T-helper 9 cell (primary cell): ENCODE measurements around the gene SLC2A9.

Experiments
- DNase-seq: peaks from one replicate; pipeline ENCODE4 v3.0.0-alpha.2; 2020

SLC2A9 gene

DNA sequence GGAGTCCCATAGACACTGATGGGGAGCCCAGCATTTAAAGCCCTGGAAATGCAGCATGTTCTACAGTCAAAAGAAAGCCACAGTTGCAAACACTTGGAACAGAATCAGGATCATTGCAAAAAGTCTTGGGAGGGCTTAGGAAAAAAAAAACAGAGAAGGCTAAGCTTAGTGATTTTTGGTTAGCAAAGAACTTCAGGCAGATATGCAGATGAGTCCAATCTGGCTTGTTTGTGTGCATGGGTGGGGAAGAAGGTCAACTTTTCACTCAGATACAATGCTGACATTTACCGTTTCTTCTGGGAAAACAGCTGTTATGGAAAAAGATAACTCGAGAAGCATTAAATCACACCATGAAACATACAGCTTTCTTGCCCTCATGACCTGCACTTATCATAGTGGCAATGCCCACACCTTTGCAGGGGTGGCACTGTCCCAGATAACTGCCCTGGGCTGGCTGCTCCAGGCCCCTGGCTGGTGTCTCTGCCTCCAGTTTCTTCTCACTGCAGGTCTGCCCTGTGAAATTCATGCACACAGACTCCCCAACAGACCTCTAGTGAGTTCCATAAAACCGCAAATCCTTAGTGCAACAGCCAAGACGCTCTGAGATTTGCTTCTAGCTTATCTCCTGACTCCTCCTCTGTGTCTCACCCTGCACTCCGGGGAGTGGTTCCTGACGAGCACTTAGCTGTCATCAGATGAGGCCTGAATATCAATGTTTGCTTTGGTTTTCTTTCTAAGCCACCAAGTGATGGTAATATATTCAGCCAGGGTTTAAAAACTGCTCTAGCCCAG, 140.7 kb downstream of the SLC2A9 start:
- DNase-seq = no peak

DNA sequence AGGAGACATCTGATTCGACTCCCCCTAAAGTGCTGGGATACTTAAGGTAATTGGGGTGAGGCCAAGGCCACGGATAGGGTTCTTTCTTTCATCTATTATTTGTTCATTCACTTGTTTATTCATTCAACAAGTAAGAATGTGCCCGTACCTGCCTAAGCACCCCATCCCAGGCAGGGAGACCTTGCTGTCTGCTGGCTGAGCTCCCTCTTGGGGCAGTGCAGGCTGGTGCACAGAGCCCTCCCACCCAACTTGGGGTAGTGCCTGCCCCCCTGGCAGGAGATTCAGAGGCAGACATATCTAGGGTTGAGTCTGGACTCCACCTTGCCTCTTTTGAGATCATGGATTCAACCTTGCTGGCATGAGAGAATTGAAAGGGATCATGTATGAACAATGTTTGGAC, 144.2 kb downstream of the SLC2A9 start:
- DNase-seq = no peak

DNA sequence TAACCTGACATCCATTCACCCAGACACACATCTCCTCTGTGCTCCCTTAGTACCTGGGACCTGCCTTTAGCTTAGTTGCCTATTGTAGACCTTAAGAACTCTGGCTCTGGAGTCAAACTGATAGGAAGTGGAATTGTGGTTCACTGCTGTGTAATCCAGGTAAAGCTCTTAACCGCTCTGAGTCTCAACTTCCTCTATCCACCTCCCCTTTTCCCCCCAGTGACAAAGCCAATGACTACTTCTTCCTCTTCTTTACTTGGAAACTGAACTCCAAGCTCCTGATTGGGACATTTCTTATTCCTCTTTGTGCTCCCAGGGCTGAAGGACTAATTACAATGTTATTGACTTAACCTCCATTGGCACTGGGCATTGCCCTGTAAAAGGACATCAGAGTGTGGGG, 145.8 kb downstream of the SLC2A9 start:
- no peak for DNase-seq

DNA sequence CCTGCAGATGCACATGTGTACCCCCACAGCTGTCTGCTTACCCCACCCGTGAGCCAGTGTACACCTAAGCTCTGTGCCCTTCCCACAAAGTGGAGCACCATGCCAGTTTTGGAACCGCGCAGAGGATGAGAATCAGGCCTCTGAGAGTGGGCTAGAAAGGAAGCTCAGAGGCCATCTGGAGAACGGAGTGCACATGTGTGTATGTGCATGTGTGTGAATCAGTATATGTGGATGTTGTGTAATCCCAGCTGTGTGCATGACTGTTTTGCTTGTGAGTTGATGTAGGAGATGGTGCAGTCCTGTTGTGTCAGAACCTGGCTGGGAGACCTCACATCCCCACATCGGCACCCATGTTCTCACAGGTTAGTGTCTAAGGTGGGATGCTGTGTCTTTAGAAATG, 146.9 kb downstream of the SLC2A9 start:
- DNase-seq = no peak

DNA sequence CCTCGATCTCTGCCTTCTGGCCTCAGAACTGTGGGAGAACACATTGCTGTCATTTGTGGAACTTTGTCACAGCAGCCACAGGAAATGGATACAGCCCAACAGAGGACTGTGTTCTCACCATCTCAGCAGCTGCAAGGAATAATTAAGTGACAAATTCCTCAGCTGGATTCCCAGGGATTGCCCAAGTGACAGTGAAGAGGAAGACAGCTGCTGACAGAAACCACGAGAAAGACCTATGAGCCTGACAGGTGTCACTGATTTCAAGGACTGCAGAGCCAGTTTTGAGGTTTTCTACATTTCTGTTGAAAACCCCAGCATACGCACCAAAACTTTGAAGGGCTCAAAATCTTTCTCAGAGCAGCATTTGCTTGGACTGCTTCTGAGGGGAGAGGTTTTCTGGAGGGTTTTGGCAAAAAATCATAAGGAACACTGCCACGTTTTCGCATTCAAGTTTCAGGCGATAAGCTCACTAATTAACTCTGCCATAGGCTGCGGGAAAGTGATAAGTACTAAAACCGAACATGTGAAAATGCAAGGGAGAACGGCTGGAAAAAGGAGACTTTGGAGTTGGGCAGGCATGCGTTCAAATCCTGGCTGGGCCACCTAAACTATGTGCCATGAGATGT, 151.0 kb downstream of the SLC2A9 start:
- DNase-seq = no peak

DNA sequence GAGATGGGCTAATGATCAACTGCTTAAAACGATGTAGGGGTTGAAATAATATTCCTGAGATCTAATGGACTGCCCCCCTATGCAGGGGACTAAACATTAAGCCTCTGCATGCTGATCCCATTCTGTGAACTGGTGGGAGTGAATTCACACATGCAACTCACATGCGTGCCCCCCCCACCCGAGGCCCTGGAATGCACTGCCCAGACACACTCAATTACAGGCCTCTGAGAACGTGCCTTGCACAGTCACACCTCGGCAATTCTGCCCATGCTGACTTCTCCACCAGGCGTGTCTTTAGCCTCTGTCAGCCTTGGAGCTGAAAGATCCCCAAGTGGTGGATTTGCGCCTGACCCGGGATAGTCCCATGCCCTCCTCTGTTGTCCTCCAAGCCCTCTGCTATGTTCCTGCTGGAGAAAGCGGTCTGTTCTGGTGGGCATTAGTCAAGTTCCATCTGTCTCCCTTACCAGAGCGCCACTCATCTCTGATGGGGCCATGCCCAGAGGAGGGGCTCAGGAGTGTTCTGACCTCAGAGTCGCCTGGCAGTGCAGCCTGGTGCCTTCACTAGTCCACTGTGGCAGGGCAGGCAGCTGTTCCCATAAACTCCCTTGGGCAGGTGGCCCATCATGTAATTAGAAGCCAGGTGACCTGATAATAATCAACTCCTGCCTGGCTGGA, 153.4 kb downstream of the SLC2A9 start:
- DNase-seq = no peak

DNA sequence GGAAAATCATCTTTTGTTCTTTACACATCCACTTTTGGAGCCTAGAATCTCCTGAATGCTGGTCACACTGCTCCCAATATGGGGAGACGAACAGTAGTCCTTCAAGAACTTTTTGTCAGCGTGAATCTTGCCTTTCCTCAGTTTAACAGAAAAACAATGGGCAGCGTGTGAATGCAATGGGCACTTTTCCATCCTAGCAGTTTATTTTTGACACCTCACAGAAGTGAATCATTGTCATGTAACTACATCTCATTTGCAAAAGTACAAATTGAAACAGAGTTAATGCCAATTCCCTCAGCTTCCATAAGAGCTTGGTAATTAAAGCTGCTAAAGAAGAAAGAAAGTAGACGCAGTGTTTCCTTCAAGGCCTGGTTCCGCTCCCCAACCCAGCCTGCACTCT, 154.4 kb downstream of the SLC2A9 start:
- no peak for DNase-seq

DNA sequence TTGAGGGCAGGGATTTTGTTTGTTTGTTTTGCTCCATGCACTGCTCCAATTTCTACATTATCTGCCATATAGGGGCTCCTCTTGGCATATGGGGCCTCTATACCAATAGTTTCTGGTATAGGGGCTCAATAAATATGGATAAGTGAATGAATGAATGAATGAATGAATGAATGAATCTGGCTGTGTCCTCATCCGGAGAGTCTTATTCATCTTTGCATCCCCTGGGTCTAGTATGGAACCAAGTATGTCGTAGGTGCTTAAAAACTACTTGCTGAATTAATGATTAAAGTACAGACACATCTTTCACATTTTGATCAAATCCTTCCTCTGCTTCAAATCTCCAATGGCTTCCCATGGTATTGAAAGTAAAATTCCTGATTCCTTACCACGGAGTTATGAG, 159.7 kb downstream of the SLC2A9 start:
- DNase-seq = no peak

DNA sequence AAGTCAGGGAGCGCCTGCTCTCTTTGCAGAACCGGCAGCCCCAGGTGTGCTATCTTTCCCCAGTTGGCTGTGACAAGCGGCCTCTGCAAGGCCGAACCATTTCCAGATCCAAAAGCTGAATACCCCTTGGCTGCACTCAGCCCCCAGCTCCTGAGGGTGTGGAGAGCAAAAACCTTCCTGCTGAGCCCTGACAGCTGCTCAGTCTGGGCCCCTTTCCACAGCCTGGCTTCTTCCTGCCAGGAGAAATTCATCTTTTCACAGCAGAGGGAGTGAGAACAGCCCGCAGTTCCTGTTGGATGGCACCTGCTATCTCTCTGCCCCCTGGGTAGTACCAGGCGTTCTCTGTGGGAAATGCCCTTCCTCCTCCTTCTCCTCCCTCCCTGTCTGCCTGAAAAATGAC, 161.5 kb downstream of the SLC2A9 start:
- no peak for DNase-seq

DNA sequence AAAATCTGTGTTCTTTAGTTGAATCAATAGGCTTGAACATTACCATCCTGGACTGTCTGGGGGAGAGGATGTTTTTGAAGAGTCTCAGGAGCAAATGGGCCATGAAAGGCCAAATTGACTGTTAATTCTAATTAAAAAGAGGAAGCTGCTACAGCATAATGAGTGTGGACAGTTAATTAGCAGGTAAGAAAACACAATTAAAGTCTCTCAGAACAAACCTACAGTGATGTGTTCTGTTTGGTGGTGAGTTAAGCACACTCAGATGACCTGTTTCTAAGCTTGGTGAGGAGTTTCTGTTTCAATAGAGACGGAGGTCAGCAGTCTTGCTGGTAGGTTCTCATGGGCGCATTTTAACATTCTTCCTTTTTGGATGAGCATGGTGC, 171.8 kb downstream of the SLC2A9 start:
- no peak for DNase-seq

DNA sequence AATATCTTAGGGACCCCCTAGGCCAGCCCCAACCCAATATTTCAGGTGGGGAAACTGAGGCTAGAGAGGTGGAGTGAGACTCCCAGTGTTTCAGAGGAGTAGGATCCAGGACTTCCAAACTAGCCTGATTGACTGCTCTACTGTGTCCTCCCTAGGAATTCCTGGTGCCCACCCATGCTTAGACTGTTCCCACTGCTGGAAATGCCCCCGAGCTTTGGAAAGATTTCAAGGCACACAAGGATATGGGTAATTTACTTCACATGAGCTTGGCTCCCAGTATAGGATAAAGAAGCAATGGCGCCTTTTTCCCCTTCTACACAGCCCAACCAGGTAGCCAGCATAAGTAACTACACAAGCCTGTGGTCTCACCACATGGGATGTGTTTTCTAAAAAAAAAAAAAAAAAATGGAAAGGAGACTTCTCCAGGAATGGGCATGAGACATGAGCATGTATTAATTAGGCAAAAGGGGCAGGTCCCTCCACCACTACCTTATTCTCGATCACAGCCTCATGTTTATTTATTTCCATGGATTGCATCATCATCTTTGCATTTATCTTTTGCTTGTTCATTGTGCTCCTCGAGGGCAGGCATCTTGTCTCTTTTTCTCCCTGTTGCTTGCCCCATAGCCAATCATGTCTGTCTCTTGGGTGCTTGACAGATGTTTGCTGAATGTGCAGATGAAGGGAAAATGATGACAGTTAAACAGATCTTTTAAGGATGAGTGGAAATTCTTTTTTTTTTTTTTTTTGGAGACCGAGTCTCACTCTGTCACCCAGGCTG, 173.1 kb downstream of the SLC2A9 start:
- no peak for DNase-seq

DNA sequence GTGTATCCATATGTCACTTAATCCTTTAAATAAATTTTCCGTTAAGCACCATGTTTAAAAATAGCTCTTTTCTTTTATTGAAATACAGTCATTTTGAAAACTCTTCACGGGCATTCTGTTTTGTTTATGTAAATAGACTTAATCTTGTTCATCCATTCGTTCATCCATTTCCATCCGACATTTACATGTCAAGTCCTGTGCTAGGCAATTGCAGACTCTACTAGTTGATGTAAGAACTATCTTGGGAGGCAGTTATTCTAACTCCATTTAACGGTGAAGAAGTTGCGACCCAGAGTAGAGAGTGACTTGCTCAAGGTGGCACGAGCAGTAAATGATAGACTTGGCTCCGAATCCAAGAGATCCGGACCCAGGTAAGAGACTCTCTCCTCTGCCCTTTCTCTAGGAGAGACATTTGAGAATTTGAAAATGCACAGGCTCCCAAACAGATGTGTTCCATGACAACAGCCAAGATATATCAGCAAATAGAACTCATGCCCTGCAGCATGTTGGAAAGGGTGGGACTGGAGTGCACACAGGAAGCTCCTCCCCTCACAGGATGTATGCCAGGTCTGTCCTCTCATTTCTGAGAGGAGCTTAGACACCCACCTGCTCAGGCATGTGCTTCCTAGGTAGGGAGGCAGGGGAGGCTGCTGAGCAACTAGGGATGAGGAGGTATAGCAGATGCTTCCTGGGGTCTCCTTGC, 175.4 kb downstream of the SLC2A9 start:
- DNase-seq = no peak

DNA sequence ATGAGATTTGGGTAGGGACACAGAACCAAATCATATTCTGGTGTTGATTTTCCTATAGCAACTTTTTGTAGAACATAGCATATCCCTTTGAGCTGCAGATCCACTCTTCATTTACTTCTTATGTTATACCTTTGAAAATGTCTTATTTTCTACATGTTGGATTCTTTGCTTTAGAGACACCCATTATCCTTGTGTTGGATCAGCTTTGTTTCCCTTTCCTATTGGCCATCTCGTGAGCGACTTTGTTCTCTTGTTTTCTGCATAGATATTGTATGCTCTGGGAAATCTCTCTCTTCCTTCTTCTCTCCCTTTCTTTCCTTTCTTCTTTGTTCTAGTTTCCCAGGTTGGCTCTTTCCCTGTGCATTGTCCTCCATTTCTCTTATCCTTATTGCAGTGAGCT, 180.2 kb downstream of the SLC2A9 start:
- DNase-seq = no peak

DNA sequence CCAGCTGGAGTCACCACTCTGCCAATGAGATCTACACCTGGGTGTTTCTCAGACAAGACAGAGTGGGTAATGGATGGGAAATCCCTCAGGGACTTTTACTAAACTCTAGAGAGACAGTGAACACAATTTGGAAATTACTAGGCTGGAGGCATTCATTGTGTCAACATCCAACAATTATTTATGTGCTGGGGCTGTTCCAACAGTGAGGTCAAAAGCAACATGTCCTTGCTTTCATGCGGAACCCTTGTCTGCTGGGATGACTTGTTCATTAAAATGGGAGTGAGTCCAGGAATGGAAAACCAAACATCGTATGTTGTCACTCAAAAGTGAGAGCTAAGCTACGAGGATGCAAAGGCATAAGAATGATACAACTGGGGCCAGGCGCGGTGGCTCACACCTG, 185.9 kb downstream of the SLC2A9 start:
- no peak for DNase-seq

DNA sequence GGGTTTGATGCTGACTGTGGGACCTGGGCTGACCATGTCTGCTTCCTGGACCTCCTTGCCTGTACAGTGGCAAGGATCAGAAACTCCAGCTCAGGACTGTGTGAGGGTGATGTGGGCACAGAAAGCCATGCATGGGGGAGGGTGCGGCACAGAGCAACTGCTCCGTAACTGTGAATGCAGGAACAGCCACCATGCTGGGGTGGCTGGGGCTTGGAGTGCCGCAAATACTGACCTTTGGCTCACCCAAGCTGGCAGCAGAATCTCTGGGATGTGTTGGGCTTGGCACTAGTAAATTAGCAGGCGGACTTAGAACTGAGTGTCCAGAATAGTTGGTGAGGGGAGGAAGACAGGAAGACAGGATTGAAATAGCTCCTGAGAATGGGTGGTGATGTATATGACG, 187.9 kb downstream of the SLC2A9 start:
- no peak for DNase-seq

DNA sequence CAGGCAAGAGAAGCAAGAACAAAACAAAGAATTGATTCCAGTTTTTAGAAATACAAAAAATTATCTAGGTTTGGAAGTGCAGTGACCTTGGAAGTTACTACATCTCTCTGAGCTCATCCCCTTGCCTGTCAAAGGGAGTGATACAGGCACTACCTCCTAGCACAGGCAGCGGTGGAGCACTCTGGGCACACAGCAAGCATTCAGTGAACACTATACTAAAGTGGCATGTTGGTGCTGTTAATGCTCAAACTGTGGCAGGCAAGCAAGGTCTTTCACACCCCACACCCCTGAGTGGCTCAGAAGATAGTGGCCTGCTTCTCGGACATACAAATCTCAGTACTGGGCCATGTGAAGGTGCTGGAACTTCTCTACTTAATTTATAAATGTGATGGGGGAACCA, 188.7 kb downstream of the SLC2A9 start:
- DNase-seq = no peak

DNA sequence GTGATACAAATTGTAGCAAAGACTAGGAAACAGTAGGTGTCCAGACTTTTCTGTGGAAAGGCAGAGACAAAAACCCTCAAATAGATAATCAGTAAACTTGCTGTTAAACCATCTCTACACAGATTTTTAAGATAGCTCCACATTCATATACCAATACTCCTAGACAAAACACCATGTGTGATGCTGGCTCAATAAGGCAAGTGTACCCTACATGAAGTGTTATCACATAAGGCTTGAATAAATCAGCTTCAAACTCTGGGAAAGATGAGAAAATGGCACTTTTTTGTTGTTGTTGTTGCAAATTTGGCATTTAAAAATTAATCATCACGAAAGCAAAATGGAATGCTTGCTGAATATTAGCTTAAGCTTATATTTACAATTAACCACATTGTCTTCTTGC, 194.7 kb downstream of the SLC2A9 start:
- no peak for DNase-seq

DNA sequence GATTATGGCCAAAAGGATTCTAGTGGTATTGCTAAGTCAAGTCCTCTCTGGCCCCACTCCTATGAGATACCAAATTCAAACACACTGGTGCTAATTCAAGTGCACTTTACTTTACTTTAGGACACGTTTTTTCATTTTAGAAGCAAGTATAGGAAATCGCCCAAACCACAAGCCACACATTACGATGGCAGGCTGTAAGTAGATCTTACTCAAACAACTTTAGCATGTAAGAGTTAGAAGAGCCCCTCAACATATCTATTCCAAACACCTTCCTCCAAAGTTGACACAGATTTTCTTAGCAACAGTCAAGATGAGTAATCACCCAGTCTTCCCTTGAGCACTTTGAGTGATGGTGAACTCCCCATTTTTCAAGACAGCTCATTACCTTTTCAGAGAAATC, 196.2 kb downstream of the SLC2A9 start:
- DNase-seq = no peak

DNA sequence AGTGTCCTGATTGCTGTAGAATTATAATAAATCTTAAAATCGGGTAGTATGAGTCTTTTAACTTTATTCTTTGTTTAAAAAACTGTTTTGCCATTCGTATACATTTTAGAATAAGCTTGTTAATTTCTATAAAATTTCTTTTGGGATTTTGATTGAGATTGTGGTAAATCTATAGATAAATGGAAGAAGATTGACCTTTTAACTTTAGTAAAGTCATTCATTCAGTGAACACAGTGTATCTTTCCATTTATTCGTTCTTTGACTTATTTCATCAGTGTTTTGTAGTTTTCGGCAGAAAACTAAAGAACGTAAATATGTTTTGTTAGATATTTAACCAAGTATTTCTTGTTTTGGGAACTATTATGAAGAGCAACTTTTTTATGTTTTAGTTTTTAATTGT, 201.0 kb downstream of the SLC2A9 start:
- DNase-seq = no peak

DNA sequence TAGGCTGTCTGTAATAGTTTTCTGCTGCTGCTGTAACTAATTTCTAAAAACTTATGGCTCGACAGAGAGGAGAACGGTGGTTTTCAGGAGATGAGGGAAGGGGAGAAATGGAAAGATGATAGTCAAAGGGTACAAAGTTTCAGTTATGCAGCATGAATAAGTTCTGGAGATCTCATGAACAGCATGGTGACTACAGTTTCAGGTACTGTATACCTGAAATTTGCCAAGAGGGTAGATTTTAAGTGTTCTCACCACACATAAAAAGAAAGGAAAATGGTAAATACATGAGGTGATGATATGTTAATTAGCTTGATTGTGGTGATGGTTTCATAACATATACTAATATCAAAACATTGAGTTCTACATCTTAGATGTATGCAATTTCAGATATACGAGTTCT, 205.0 kb downstream of the SLC2A9 start:
- no peak for DNase-seq

DNA sequence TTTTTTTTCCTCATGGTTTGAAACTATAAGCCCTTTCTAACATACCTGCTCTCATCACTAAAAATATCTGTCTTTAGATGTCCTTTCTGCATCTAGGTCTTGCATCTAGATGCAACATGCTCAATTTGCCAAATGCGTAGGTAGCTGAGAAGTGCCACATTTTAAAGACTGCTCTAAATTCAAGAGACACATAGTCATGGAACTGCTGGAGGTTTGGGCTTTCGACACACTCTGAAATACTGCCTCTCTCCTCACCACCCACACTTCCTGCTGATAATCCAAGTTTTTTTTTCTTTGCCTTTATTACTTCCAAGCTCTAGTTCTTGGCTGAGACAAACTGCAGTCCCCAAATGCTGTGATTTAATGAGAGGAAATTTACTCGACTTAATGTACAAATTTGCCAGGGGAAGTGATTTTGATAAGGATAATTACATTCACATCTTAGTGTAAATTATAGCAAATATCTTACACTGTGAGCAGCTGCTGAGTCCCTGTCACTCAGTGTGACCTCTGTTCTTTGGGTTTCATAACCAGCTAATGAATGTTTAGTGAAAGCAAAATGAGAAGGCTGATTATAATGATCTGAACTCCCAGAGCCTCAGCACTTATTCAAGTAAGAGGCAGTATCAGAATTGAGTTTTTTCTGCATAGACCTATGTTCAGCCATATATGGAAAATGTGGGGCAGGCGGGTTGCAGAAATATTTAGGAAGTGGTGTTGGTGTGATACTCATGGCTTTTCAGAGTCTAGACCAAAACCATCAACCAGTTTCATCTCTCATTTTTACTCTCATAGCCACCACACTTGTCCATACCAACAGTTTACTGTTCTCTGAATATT, 208.6 kb downstream of the SLC2A9 start:
- DNase-seq = no peak

DNA sequence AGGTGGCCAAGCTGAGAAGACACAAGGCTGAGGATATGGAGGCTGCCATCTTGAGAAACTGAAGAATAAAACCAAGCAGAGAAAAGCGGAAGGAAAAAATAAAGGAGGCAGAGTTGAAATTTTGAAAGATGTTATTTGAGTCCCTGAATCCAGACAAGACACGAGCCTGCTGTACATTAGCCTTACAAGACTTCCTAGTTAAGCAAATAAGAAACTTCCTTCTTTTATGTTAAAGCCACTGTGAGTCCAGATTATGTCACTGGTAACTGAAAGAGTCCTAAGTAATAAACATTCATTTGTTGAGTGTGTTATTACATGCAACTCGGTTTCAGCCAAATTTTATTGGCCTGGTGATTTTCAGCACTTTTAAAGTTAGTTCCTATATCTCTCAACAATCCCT, 209.5 kb downstream of the SLC2A9 start:
- DNase-seq = no peak
